Measurements from ENCODE around the gene NEDD9. TPM values are rescaled to one million over a fixed set of nuclear protein-coding genes. Genes with fewer than 3 reads are reported as not detected.

NEDD9 gene
- total RNA-seq, 1 donor from 2014 or later: 194 TPM

GRCh38 chr6:11236076-11236750, 3.7 kb upstream of the NEDD9 start:
- peak overlapping the region; percentile 67 for H3K27ac ChIP-seq
- no peaks in the 10 kb centered on the region for H3K27me3 ChIP-seq
- TF ChIP-seq CTCF (IDR thresholded peaks at IDR 0.05): no peak
- intact Hi-C loops (cut with DNase I): no loop called here
- no peaks in the 10 kb centered on the region for H3K36me3 ChIP-seq
- no peak overlapping the region for H3K4me3 ChIP-seq
- ATAC-seq (peak; percentile 57), DNase-seq (no peak)
- no peaks in the 10 kb centered on the region for H3K9me3 ChIP-seq
- H3K4me1 ChIP-seq: peaks cover 28% of the 10 kb centered on the region

GRCh38 chr6:11235062-11235461, 2.6 kb upstream of the NEDD9 start:
- TF ChIP-seq CTCF (IDR thresholded peaks at IDR 0.05): no peak
- Histone ChIP-seq H3K4me1 (peaks cover 28% of the 10 kb centered on the region), H3K36me3 (no peaks in the 10 kb centered on the region), H3K4me3 (no peak overlapping the region), H3K27me3 (no peaks in the 10 kb centered on the region), H3K9me3 (no peaks in the 10 kb centered on the region), H3K27ac (no peak overlapping the region)
- DNase-seq: no peak
- intact Hi-C loops (cut with DNase I): no loop called here
- ATAC-seq: no peak

- intact Hi-C loops (cut with DNase I): no loop called here
- peak overlapping the region; percentile 73 for H3K4me3 ChIP-seq
- ATAC-seq: no peak
- peak overlapping the region; percentile 94 for H3K27ac ChIP-seq
- DNase-seq: no peak
- H3K9me3 ChIP-seq: no peaks in the 10 kb centered on the region
- TF ChIP-seq CTCF (IDR thresholded peaks at IDR 0.05): no peak
- no peaks in the 10 kb centered on the region for H3K36me3 ChIP-seq
- peaks cover 28% of the 10 kb centered on the region for H3K4me1 ChIP-seq
- H3K27me3 ChIP-seq: no peaks in the 10 kb centered on the region
Measured at GRCh38 chr6:11233673-11234573, 1.5 kb upstream of the NEDD9 start.

GRCh38 chr6:11232770-11233626, 530 bp upstream of the NEDD9 start:
- H3K4me1 ChIP-seq: peaks cover 28% of the 10 kb centered on the region

More at GRCh38 chr6:11232770-11233626, 530 bp upstream of the NEDD9 start:
- no peak for TF ChIP-seq CTCF (IDR thresholded peaks at IDR 0.05)
- Histone ChIP-seq H3K27me3 (no peaks in the 10 kb centered on the region), H3K27ac (peak overlapping the region; percentile 94), H3K36me3 (no peaks in the 10 kb centered on the region), H3K4me3 (peak overlapping the region; percentile 73), H3K9me3 (no peaks in the 10 kb centered on the region)
- intact Hi-C loops (cut with DNase I): no loop called here
- ATAC-seq (no peak), DNase-seq (no peak)
